D721Med (cell line): ENCODE measurements around the gene UTP11.

Source experiments
- DNase-seq: peaks from one replicate; pipeline ENCODE4 v3.0.0; 2011; ENCODE audit warnings: low spot score; ENCODE audit not compliant: insufficient read length
- FAIRE-seq: peaks from 2 replicates; lab custom pipeline; 2011; peaks lifted over from hg19 to GRCh38; lab: Jason Lieb, UNC
- TF ChIP-seq, protein P1 (sequence below): IDR thresholded peaks from 2 replicates; pipeline ENCODE4 v1.5.1; 2012; ENCODE audit warnings: mild to moderate bottlenecking, control low read depth; ENCODE audit not compliant: insufficient read depth; ENCODE audit errors: missing control alignments

UTP11 gene

DNA sequence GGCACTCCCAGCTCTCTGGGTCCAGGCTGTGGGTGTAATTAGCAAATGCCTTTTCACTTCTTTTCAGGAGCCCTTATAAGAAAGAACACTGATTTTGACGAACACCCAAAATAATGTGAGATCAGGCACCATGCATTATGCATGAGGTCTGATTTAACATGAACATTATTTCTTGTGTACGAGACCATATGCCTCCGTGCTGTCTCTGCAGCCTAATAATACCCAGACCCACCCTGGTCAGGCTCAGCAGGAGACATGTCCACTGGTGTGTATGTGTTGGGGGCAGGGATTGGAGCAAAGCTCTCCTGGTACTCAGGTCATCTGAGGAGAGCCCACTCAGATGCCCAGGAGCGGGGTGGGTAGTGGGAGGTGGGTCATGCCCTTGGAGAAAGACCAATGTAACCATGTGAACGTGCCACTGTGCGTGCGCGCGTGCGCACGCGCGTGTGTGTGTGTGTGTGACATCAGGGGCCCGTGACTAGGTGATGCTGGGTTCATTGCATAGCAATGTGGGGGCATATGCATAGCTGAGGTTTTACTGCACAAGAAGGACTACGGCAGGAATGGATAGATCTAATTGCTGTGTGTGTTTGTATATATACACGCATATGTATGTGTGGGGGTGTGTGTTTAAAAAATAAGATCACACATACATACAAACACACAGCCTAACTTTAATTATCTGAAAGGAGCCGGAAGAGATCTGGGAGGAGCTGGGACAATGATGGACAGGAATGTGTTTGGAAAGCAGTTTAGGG, 27.0 kb downstream of the UTP11 start:
- DNase-seq (no peak), FAIRE-seq (no peak)
- TF ChIP-seq, protein P1, sequence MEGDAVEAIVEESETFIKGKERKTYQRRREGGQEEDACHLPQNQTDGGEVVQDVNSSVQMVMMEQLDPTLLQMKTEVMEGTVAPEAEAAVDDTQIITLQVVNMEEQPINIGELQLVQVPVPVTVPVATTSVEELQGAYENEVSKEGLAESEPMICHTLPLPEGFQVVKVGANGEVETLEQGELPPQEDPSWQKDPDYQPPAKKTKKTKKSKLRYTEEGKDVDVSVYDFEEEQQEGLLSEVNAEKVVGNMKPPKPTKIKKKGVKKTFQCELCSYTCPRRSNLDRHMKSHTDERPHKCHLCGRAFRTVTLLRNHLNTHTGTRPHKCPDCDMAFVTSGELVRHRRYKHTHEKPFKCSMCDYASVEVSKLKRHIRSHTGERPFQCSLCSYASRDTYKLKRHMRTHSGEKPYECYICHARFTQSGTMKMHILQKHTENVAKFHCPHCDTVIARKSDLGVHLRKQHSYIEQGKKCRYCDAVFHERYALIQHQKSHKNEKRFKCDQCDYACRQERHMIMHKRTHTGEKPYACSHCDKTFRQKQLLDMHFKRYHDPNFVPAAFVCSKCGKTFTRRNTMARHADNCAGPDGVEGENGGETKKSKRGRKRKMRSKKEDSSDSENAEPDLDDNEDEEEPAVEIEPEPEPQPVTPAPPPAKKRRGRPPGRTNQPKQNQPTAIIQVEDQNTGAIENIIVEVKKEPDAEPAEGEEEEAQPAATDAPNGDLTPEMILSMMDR: no peak

DNA sequence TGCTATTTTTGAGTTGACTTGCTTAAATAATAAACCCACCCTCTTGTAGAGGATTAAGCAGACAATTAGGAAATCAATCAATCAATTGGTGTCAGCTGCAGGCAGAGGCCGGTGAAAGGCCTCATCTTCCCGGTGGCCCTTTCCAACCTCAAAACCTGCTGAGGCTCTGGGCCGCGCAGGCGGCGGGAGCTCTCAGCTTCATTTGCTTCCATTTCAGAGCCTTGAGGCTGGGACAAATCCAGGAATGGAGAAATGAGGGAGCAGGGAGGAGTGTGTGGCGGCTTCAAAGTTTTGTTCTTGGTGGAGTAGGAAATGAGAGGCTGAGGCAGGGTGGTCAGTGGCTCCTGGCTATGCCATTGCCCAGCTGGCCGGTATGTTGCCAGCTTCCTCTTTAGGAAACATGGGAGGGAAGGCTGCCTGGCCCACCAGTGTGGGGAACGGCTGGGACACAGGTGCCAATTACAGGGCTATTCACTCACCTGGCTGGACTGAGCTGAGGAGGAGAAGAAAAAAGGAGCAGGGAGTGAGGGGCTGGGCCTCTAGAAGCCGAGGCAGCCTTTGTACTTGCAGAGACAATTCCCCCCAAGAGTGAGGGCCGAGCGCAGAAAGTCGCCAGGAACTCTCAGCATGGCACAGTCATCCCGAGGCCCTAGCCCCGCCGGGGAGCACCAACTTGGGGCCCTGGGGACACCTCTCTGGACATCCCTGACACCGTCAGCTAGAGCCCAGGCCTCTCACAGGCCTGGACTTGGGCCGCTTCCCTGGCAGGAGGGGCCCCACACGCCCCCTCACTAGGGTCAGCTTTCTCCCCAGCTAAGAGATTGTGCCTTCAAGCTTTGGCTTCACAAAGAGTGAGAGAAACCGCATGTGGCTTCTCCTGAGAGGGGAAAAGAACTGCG, 29.7 kb downstream of the UTP11 start:
- FAIRE-seq (no peak), DNase-seq (no peak)
- TF ChIP-seq, protein P1: no peak

DNA sequence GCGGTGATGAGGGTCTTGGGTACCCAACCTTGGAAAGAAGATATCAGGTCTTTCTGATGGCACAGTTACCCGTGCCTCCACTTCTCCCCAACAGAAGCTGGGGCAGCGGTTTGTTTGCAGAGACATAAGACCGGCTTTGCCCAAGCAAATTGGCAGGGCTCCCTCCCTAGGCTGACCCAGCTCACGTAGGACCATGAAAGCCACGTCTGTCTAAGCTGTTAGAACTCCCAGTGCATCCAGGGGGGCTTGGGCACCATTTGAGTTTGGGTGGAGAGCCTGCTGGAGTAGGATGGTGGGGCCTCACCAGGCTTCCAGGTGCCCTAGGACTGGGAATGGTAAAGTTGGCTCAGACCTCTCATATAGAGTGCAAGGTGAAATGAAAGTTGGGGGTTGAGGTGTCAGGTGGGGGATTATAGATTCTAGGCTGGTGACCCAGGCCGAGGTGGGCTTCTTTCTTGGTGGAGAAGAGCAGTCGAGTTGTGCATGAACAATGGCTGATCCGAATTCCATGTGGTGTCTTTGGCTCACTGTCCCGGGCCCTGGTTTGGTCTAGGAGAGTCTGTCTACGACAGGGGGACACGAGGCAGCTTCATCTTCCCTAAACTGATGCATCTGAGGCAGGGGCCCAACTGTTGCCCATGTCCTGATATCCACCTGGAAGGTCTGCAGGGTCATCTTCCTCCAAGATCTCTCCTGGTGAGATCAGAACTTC, 30.7 kb downstream of the UTP11 start:
- FAIRE-seq: no peak
- DNase-seq: no peak
- TF ChIP-seq, protein P1: no peak

- no peak for FAIRE-seq
- no peak for DNase-seq
- TF ChIP-seq, protein P1: no peak
These were observed 32.0 kb downstream of the UTP11 start for GRCh38 chr1:38044221-38045215.

DNA sequence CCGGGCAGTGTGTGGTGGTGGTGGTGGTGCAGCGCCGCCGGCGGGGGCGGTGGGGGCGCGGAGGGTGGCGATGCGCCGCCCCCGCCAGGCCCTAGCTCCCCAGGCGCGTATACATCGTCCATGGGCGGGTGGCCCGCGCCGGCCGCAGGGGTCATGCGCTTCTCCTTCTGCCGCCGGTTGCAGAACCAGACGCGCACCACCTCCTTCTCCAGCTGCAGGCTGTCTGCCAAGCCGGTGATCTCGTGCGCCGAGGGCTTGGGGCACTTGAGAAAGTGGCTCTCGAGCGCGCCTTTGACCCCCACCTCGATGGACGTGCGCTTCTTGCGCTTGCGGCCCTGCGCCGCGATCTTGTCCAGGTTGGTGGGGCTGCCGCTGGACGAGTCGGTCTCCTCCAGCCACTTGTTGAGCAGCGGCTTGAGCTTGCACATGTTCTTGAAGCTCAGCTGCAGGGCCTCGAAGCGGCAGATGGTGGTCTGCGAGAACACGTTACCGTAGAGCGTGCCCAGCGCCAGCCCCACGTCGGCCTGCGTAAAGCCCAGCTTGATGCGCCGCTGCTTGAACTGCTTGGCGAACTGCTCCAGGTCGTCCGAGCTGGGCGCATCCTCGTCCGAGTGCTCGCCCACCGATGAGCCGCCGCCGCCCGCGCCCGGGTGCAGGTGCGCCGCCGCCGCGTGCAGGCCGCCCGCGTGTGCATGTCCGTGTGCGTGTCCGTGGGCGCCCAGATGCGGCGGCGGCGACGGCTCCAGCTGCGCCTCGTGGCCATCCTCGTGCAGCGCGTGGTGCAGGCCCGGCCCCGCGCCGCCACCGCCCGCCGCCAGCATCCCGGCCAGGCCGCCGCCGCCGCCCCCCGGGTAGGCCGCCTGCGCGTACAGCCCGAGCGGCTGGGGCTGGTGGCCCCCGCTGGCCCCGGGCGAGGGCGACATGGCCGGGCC, 33.1 kb downstream of the UTP11 start:
- TF ChIP-seq, protein P1: no peak
- DNase-seq: no peak
- FAIRE-seq: no peak
